C4-2B (cell line): Measurements from ENCODE around the gene PRICKLE2.

Experiments used
- H3K27ac ChIP-seq: fragments of 450-650 bp; 2 replicates; pipeline ENCODE4 v1.5.1; 2017
- CTCF ChIP-seq: fragments of 450-650 bp; conservative IDR thresholded peaks from 2 replicates; pipeline ENCODE4 v1.5.1; 2017; ENCODE audit warnings: mild to moderate bottlenecking
- ZFX ChIP-seq: fragments of 450-650 bp; IDR thresholded peaks from 2 replicates; pipeline ENCODE4 v1.6.1; 2017

The PRICKLE2 gene

GRCh38 chr3:64088408-64089205, 136.7 kb downstream of the PRICKLE2 start:
- no peak for TF ChIP-seq ZFX
- no peak for TF ChIP-seq CTCF
- no peak overlapping the region for H3K27ac ChIP-seq

- H3K27ac ChIP-seq: no peak overlapping the region
- no peak for TF ChIP-seq CTCF
- TF ChIP-seq ZFX: no peak
These were observed 138.6 kb downstream of the PRICKLE2 start for GRCh38 chr3:64086479-64087252.

- TF ChIP-seq CTCF: no peak
- TF ChIP-seq ZFX: no peak
- H3K27ac ChIP-seq: no peak overlapping the region
These were observed 140.6 kb downstream of the PRICKLE2 start for GRCh38 chr3:64084640-64085039.

GRCh38 chr3:64083575-64083974, 141.7 kb downstream of the PRICKLE2 start:
- TF ChIP-seq CTCF (no peak), ZFX (no peak)
- no peak overlapping the region for H3K27ac ChIP-seq

- no peak overlapping the region for H3K27ac ChIP-seq
- TF ChIP-seq CTCF (no peak), ZFX (no peak)
These were observed 142.2 kb downstream of the PRICKLE2 start for GRCh38 chr3:64082961-64083541.

GRCh38 chr3:64082411-64082810, 142.9 kb downstream of the PRICKLE2 start:
- TF ChIP-seq CTCF (no peak), ZFX (no peak)

GRCh38 chr3:64081235-64081630, 144.0 kb downstream of the PRICKLE2 start:
- no peak for TF ChIP-seq ZFX
- TF ChIP-seq CTCF: no peak
- H3K27ac ChIP-seq: no peak overlapping the region

More at GRCh38 chr3:64082411-64082810, 142.9 kb downstream of the PRICKLE2 start:
- H3K27ac ChIP-seq: no peak overlapping the region
